B cell (primary cell): ENCODE measurements around the gene UBE2G2. TPM values are rescaled to one million over a fixed set of nuclear protein-coding genes. Genes with fewer than 3 reads are reported as not detected.

Experiments used
- ATAC-seq: fragments of 200-7000 bp; cut with Tn5 transposase; one replicate; pipeline ENCODE4 v1.10.0; 2021; ENCODE audit warnings: low read depth, mild to moderate bottlenecking, moderate number of reproducible peaks, moderate library complexity
- CTCF ChIA-PET: fragments of 350-600 bp; sonication (Branson Sonifier 250); formaldehyde crosslinking; loops from one replicate; lab custom pipeline; 2021; ENCODE audit warnings: antibody characterized with exemption, inconsistent platforms; lab: Charles Lee
- POLR2A ChIA-PET: fragments of 350-600 bp; sonication (Branson Sonifier 250); formaldehyde crosslinking; loops from one replicate; lab custom pipeline; 2021; ENCODE audit warnings: antibody characterized with exemption; lab: Charles Lee
- DNase-seq: peaks from one replicate; pipeline ENCODE4 v3.0.0; 2013
- H2AFZ ChIP-seq: 2 replicates; pipeline ENCODE4 v1.6.1; 2012; ENCODE audit warnings: mild to moderate bottlenecking, low read depth, low read length; ENCODE audit not compliant: insufficient read depth, poor library complexity, severe bottlenecking
- H3K27ac ChIP-seq, 2 donors: 1 replicate in 1 of 2; 2 replicates in 1 of 2; pipeline ENCODE4 v1.5.1; 2012 to 2013; ENCODE audit warnings: low read length in 2 of 2, mild to moderate bottlenecking in 2 of 2, moderate library complexity in 1 of 2
- H3K27me3 ChIP-seq, 4 experiments: fragments of 200-600 bp in 1 of 4; sonication (generic) in 1 of 4; replicated peaks in 1 of 4; 1 replicate in 2 of 4; 2 replicates in 2 of 4; pipeline versions ENCODE4 v1.6.1 to v1.7.0; 2013 to 2016; ENCODE audit warnings: low read length in 3 of 4, mild to moderate bottlenecking in 2 of 4, mixed read lengths in 1 of 4, moderate library complexity in 1 of 4; ENCODE audit not compliant: insufficient read depth in 4 of 4, control insufficient read depth in 3 of 4; ENCODE audit errors: control extremely low read depth in 1 of 4
- H3K36me3 ChIP-seq, 2 experiments: replicated peaks in 1 of 2; 1 replicate in 1 of 2; 2 replicates in 1 of 2; pipeline versions ENCODE4 v1.6.1 to v1.7.1; 2013; ENCODE audit warnings: low read length in 1 of 2; ENCODE audit not compliant: insufficient read depth in 2 of 2, control insufficient read depth in 1 of 2; ENCODE audit errors: control extremely low read depth in 1 of 2, extremely low read depth in 1 of 2
- H3K4me1 ChIP-seq, 2 donors: fragments of 200-600 bp in 1 of 2; sonication (generic) in 1 of 2; 1 replicate in 1 of 2; 2 replicates in 1 of 2; pipeline versions ENCODE4 v1.5.1 to v1.6.1; 2013 to 2017; ENCODE audit warnings: low read length in 2 of 2; ENCODE audit not compliant: control insufficient read depth in 2 of 2, insufficient read depth in 2 of 2
- H3K4me2 ChIP-seq: replicated peaks from 2 replicates; pipeline ENCODE3; 2012; ENCODE audit warnings: mild to moderate bottlenecking, low read depth, low read length; ENCODE audit not compliant: poor library complexity, severe bottlenecking
- H3K4me3 ChIP-seq, 5 experiments: fragments of 200-600 bp in 1 of 5; sonication (generic) in 1 of 5; 1 replicate in 3 of 5; 2 replicates in 2 of 5; pipeline versions ENCODE4 v1.5.1 to v1.7.0; 2011 to 2016; ENCODE audit warnings: low read length in 4 of 5, mild to moderate bottlenecking in 4 of 5, low read depth in 2 of 5, control low read depth in 1 of 5, moderate library complexity in 1 of 5; ENCODE audit not compliant: insufficient read depth in 1 of 5; ENCODE audit errors: control extremely low read depth in 1 of 5, extremely low read depth in 1 of 5
- H3K79me2 ChIP-seq: fragments of 200-600 bp; sonication (generic); one replicate; pipeline ENCODE4 v1.6.0; 2016; ENCODE audit warnings: low read length; ENCODE audit not compliant: control insufficient read depth, insufficient read depth
- H3K9ac ChIP-seq: fragments of 200-600 bp; sonication (generic); 2 replicates; pipeline ENCODE4 v1.6.1; 2017; ENCODE audit warnings: mild to moderate bottlenecking, low read length, moderate library complexity
- H3K9me3 ChIP-seq, 3 donors: one replicate each; pipeline versions ENCODE4 v1.6.1 to v1.7.1; 2013; ENCODE audit warnings: low read length in 2 of 3; ENCODE audit not compliant: control insufficient read depth in 2 of 3, insufficient read depth in 1 of 3; ENCODE audit errors: control extremely low read depth in 1 of 3
- H4K20me1 ChIP-seq: 2 replicates; pipeline ENCODE4 v1.6.0; 2012; ENCODE audit warnings: mild to moderate bottlenecking, low read length; ENCODE audit not compliant: insufficient read depth, control insufficient read depth, poor library complexity, severe bottlenecking
- H3K27ac Mint-ChIP-seq: one replicate; pipeline ENCODE4 v1.8.0; 2021; ENCODE audit warnings: mixed read lengths
- H3K27me3 Mint-ChIP-seq: one replicate; pipeline ENCODE4 v1.8.0; 2021; ENCODE audit warnings: mixed read lengths
- H3K4me1 Mint-ChIP-seq: one replicate; pipeline ENCODE4 v1.8.0; 2021; ENCODE audit warnings: mixed read lengths
- H3K4me3 Mint-ChIP-seq: one replicate; pipeline ENCODE4 v1.8.0; 2021; ENCODE audit warnings: mixed read lengths
- H3K9me3 Mint-ChIP-seq: one replicate; pipeline ENCODE4 v1.8.0; 2022; ENCODE audit warnings: mixed read lengths; ENCODE audit not compliant: insufficient read depth
- CTCF ChIP-seq: fragments of 200-600 bp; IDR thresholded peaks from one replicate; pipeline ENCODE4 v1.8.0; 2022; ENCODE audit warnings: antibody characterized with exemption, mild to moderate bottlenecking
- EZH2 ChIP-seq: IDR thresholded peaks from 2 replicates; pipeline ENCODE4 v1.6.1; 2012; ENCODE audit warnings: borderline replicate concordance, low read depth, mild to moderate bottlenecking, moderate library complexity, low read length; ENCODE audit not compliant: insufficient read depth, poor library complexity, severe bottlenecking
- WGBS: methylation state at CpG from one replicate; pipeline ENCODE4 v1.1.5; 2013; ENCODE audit warnings: missing lambda C conversion rate; ENCODE audit not compliant: insufficient coverage; 5-methylcytosine and 5-hydroxymethylcytosine counted together
- intact Hi-C: fragments of 100-400 bp; cut with micrococcal nuclease; formaldehyde crosslinking; loops from one replicate; pipeline ENCODE4 v1.10.0; 2022
- polyA plus RNA-seq: library from polyadenylated mRNA; depleted of rRNA; stranded (reverse); fragments of >200 nt; gene quantifications from 2 replicates; pipeline ENCODE4 v1.2.3, GENCODE V29; 2012
- total RNA-seq, 2 donors: library from RNA; stranded (reverse); fragments of 120-200 nt in 1 of 2; gene quantifications; 1 replicate in 1 of 2; 2 replicates in 1 of 2; pipeline versions ENCODE4 v1.2.3 to v1.2.4, GENCODE V29; 2013 to 2022

Gene UBE2G2
- total and polyA plus RNA-seq, 2 donors (not counting 1 experiment from before 2014, with no cell fraction given): 96.4 to 109 TPM

GRCh38 chr21:44766014-44766817, 35.4 kb downstream of the UBE2G2 start:
- ChIA-PET POLR2A (interaction anchor here (0.6 kb wide), 1 partner anchor 100 kb away, joined by 4 read pairs; no protein-coding TSS in a partner anchor), CTCF (no interaction called here)
- no peak for TF ChIP-seq CTCF
- TF ChIP-seq EZH2: no peak
- H3K27ac Mint-ChIP-seq: no peak overlapping the region
- no peak overlapping the region for H3K4me3 ChIP-seq
- peaks cover 0 to 5% of the 10 kb centered on the region in 2 donors for H3K4me1 ChIP-seq
- H2AFZ ChIP-seq: no peak overlapping the region
- H4K20me1 ChIP-seq: no peaks in the 10 kb centered on the region
- WGBS: 89% methylated on average over 21 of the region's 24 CpGs
- H3K9me3 ChIP-seq: no peaks in the 10 kb centered on the region
- no peaks in the 10 kb centered on the region for H3K27me3 ChIP-seq
- DNase-seq (no peak), ATAC-seq (no peak)
- H3K9me3 Mint-ChIP-seq: no peaks in the 10 kb centered on the region
- no peak overlapping the region for H3K4me2 ChIP-seq
- intact Hi-C loops: no loop called here
- H3K9ac ChIP-seq: no peak overlapping the region
- H3K27ac ChIP-seq: no peak overlapping the region
- H3K4me3 Mint-ChIP-seq: no peak overlapping the region
- no peaks in the 10 kb centered on the region for H3K79me2 ChIP-seq
- H3K27me3 Mint-ChIP-seq: no peaks in the 10 kb centered on the region
- H3K4me1 Mint-ChIP-seq: peaks cover 5% of the 10 kb centered on the region
- peaks cover 3 to 9% of the 10 kb centered on the region in 2 experiments for H3K36me3 ChIP-seq
